Right lobe of liver (tissue), 4 donors: Measurements from ENCODE around the gene ERGIC1.

ENCODE experiments used
- CTCF ChIP-seq, 4 donors: fragments of 200-600 bp in 3 of 4; fragments of 450-650 bp in 1 of 4; IDR thresholded peaks; one replicate each; pipeline versions ENCODE4 v1.5.1 to v1.8.0; 2016 to 2022; ENCODE audit warnings: antibody characterized with exemption in 4 of 4, mild to moderate bottlenecking in 2 of 4
- POLR2A ChIP-seq: fragments of 450-650 bp; IDR thresholded peaks from one replicate; pipeline ENCODE4 v1.6.1; 2017; ENCODE audit warnings: antibody characterized with exemption, mild to moderate bottlenecking
- donor health status: DM: no; HTN: no; CAD: no.
- donor health status: DM: no; HTN: no; CAD: no.
- donor health status: DM: no; HTN: yes; CAD: no.

DNA sequence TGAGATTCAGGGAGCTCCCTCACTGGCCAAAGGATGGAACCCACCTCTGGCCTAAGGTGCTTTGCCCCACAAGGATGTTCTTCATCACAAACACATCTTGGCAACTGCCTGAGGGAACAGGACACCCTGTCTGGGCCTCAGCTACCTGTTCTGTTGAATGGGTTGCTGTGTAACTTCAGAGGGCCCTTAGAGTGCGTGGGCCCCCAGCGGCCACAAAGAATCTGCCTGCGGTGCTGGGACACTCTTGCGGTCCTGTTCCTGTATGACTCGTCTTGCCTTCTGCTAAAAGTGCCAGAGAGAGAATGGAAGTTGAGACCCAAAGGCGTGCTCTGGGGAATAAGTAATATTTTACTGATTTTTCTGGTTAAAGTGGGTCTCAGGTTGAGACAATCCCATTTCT is 111.1 kb downstream of the ERGIC1 start:
- TF ChIP-seq CTCF (IDR thresholded peaks at IDR 0.05) (no peak), POLR2A (no peak)
